ENCODE data around the gene CFAP70. TPM values are rescaled to one million over a fixed set of nuclear protein-coding genes. Genes with fewer than 3 reads are reported as not detected.

CFAP70 gene
- total RNA-seq, 1 experiment from 2014 or later: 0.10 TPM

GRCh38 chr10:73357166-73357565 is 1.5 kb downstream of the CFAP70 start:
- no peak for ATAC-seq

DNA sequence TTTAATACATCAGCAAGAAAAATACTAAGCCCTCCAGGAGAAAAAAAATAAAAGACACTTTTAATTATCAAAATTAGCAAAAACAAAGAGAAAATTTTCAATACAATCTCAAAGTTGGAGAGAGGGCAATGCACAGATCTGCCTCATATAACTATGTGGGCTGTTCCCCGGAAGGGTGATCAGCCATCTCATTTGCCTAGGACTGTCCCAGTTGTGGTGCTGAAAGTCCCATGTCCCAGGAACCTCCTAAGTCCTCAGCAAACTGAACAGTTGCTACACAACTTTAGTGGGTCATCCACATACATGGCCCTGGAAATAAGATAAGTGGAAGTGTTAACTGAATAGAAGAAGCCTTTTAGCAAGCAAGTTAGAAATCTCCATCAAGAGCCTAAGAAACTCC is 14.4 kb downstream of the CFAP70 start:
- ChIA-PET CTCF (no interaction called here), POLR2A (no interaction called here)
- BruUV-seq (replicated peaks): no TSS peak
- Histone ChIP-seq H3K27me3 (ENCODE audit: control insufficient read depth, insufficient read depth, low read length) (peaks cover 14% of the 10 kb centered on the region), H3K36me3 (ENCODE audit: control insufficient read depth, insufficient read depth, low read length) (no peaks in the 10 kb centered on the region), H3K9me3 (ENCODE audit: control insufficient read depth, insufficient read depth, low read depth, low read length) (no peaks in the 10 kb centered on the region), H3K4me1 (ENCODE audit: control insufficient read depth, insufficient read depth, low read length) (no peaks in the 10 kb centered on the region), H3K27ac (ENCODE audit: low read length) (no peak overlapping the region), H3K4me3 (ENCODE audit: low read depth in 2 of 2, low read length in 2 of 2) (no peak overlapping the region)
- ATAC-seq (no peak), DNase-seq (ENCODE audit: low read depth, low spot score) (no peak)
- TF ChIP-seq, protein P1, sequence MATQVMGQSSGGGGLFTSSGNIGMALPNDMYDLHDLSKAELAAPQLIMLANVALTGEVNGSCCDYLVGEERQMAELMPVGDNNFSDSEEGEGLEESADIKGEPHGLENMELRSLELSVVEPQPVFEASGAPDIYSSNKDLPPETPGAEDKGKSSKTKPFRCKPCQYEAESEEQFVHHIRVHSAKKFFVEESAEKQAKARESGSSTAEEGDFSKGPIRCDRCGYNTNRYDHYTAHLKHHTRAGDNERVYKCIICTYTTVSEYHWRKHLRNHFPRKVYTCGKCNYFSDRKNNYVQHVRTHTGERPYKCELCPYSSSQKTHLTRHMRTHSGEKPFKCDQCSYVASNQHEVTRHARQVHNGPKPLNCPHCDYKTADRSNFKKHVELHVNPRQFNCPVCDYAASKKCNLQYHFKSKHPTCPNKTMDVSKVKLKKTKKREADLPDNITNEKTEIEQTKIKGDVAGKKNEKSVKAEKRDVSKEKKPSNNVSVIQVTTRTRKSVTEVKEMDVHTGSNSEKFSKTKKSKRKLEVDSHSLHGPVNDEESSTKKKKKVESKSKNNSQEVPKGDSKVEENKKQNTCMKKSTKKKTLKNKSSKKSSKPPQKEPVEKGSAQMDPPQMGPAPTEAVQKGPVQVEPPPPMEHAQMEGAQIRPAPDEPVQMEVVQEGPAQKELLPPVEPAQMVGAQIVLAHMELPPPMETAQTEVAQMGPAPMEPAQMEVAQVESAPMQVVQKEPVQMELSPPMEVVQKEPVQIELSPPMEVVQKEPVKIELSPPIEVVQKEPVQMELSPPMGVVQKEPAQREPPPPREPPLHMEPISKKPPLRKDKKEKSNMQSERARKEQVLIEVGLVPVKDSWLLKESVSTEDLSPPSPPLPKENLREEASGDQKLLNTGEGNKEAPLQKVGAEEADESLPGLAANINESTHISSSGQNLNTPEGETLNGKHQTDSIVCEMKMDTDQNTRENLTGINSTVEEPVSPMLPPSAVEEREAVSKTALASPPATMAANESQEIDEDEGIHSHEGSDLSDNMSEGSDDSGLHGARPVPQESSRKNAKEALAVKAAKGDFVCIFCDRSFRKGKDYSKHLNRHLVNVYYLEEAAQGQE (IDR thresholded peaks at IDR 0.05; ENCODE audit: insufficient read depth in 1 of 2, low read depth in 2 of 2, low read length in 1 of 2): no peak
- TF ChIP-seq POLR2AphosphoS5 (IDR thresholded peaks at IDR 0.05; ENCODE audit: low read depth, low read length) (no peak), CTCF (IDR thresholded peaks at IDR 0.05) (no peak)
- in situ Hi-C loops (cut with HindIII; ENCODE audit: low pct_unique_long_range_greater_than_20kb, low sequenced_read_pairs): no loop called here
- intact Hi-C loops (cut with micrococcal nuclease; ENCODE audit: unreplicated experiment): no loop called here

More at GRCh38 chr10:73357166-73357565, 1.5 kb downstream of the CFAP70 start:
- TF ChIP-seq SIN3A (IDR thresholded peaks at IDR 0.05; ENCODE audit: borderline replicate concordance, insufficient read depth, low read depth, low read length) (no peak), POLR2AphosphoS5 (IDR thresholded peaks at IDR 0.05; ENCODE audit: low read depth, low read length) (no peak), TCF7L2 (IDR thresholded peaks at IDR 0.05; ENCODE audit: low read depth, low read length) (no peak), CTCF (IDR thresholded peaks at IDR 0.05) (no peak)
- TF ChIP-seq, protein P1 (IDR thresholded peaks at IDR 0.05; ENCODE audit: insufficient read depth in 1 of 2, low read depth in 2 of 2, low read length in 1 of 2): no peak
- in situ Hi-C loops (cut with HindIII; ENCODE audit: low pct_unique_long_range_greater_than_20kb, low sequenced_read_pairs) (no loop called here), intact Hi-C loops (cut with micrococcal nuclease; ENCODE audit: unreplicated experiment) (loop anchor here (10.0 kb wide), 1 partner anchor 92 kb away; no protein-coding TSS in a partner anchor)
- POLR2A ChIA-PET: no interaction called here
- Histone ChIP-seq H3K9me3 (ENCODE audit: control insufficient read depth, insufficient read depth, low read depth, low read length) (no peaks in the 10 kb centered on the region), H3K4me1 (ENCODE audit: control insufficient read depth, insufficient read depth, low read length) (peaks cover 9% of the 10 kb centered on the region), H3K27ac (ENCODE audit: low read length) (no peak overlapping the region), H3K27me3 (ENCODE audit: control insufficient read depth, insufficient read depth, low read length) (peaks cover 28% of the 10 kb centered on the region; the same call in 1 of the 2 replicates), H3K36me3 (ENCODE audit: control insufficient read depth, insufficient read depth, low read length) (no peaks in the 10 kb centered on the region), H3K4me3 (ENCODE audit: low read depth in 2 of 2, low read length in 2 of 2) (no peak overlapping the region)
- no TSS peak for BruUV-seq (replicated peaks)
- DNase-seq (ENCODE audit: low read depth, low spot score): no peak
- CTCF ChIA-PET: no interaction called here

Data from Panc1 (cell line).